Measurements from ENCODE around the gene UBD.

Gene UBD

DNA sequence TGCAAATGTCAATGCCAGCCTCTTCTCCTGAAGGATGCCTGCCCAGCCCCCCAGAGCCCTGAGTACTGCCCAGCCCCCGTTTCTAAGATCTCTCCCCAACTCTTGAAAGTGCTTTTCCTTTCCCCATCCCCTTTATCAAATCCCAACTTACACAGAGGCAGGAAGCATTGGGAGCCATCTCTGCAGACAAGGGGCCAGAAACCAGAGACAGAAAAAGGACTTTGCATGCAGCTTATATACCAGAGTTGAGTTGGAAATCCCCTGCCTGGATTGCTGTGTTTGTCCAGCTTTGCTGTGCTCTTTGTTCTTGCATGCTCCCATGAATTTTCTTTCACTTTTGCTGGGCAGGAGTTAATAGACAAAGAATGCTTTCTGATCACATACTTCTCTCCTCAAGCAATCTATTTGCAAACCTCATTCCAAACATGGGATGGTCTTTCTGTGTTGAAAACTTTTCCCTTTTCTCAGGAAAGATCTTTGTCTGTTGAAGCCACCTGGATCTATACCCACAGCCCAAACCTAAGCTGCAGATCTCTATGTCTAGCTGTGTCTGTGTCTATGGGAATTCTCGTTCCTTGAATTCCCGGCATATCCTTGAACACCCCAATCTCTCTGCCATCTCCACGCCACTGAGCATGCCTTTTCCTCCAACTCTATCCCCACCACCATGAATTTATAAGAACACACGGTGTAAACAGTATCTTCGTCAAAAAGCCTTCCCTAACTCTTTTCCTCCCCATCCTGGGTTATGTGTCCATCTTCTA lies at the start of gene UBD:
UBD (minus strand) TSS at position 209 of the 764 bp plus-strand sequence; CDS start at position 178, 31 bp downstream.
- DNase-seq (ENCODE audit: low read depth), result no peak

DNA sequence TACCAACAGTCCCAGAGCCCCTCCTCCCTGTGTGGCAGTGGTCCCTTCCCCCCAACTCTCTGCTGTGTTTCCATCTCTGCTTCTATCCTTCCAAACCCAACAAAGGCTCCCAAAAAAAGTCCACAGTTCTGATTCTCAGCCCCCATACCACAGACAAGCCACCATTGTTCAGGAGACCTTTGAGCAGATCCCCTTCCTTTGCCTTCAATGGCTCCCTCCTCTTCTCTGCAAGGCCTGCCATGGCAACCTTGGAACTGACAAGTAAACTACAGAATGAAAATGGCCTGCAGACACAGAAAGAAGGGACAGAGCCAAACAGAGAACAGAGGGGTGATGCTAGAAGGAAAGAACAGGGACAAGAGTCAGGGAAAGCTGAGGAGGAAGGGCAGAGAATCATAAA lies 48.6 kb upstream of the UBD start:
- no peak for DNase-seq (ENCODE audit: low read depth)

DNA sequence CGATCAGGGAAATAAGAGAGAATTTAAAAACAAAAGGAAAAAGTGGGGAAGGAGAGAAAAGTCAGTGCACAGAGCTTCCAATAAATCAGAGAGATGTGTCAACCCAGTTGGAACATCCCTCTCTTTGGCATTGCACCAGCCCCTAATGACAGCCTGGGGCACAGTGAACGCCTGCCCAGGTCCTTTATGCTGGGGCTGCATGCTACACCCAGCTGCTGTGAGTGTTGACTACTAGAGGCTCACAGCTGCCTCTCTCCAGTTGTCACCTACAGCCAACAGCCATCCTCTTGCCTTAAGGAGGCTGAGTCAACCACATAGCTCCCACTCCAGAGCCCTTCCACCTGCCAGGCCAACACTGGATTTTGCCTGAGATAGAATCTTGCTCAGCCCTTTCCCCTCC lies 44.4 kb upstream of the UBD start:
- no peak for DNase-seq (ENCODE audit: low read depth)

DNA sequence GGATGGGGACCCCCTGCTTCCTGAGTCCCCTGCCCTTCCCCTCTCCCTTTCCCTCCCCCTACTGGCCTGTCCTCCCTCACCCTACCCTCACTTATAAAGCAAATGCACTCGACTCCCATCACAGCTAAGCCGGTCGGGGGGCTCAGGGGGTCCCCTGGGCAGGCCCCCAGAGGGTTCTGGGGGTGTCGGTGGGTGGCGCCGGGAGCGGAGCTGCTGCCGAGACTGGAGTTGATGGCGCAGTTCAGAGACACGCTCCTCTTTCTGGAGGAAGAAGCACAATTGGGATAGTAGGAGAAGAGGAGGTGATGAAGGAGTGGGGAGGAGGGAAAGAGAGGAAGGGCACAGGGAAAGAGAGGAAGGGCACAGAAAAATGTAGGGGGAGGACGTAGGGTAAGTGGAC lies 43.9 kb upstream of the UBD start:
- DNase-seq (ENCODE audit: low read depth), result no peak

GRCh38 chr6:29602564-29603361 lies 43.2 kb upstream of the UBD start:
- DNase-seq (ENCODE audit: low read depth), result no peak

GRCh38 chr6:29598172-29598747 lies 38.7 kb upstream of the UBD start:
- no peak for DNase-seq (ENCODE audit: low read depth)

DNA sequence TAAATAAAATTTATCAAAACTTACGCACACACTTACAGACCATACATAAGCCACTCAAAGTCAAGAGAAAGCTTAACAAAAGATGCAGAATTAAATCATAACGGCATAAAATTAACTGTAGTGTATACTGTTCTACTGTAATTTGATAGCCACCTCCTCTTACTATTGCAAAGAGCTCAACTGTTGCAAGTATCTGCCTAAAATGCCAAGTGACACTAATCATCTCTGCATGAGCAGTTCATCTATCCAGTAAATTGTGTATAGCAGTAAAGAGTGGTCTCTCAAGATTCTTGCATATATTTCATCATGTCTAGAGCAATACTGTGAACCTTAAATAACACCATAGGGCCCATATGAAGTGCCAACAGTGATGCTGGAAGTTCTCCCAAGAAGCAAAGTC lies 37.7 kb upstream of the UBD start:
- no peak for DNase-seq (ENCODE audit: low read depth)

GRCh38 chr6:29596381-29596900 lies 36.9 kb upstream of the UBD start:
- DNase-seq (ENCODE audit: low read depth), result no peak

GRCh38 chr6:29593199-29593855 lies 33.8 kb upstream of the UBD start:
- no peak for DNase-seq (ENCODE audit: low read depth)

- no peak for DNase-seq (ENCODE audit: low read depth)
Observed at GRCh38 chr6:29591677-29592076, 32.1 kb upstream of the UBD start.

GRCh38 chr6:29590218-29590808 lies 30.8 kb upstream of the UBD start:
- no peak for DNase-seq (ENCODE audit: low read depth)

DNA sequence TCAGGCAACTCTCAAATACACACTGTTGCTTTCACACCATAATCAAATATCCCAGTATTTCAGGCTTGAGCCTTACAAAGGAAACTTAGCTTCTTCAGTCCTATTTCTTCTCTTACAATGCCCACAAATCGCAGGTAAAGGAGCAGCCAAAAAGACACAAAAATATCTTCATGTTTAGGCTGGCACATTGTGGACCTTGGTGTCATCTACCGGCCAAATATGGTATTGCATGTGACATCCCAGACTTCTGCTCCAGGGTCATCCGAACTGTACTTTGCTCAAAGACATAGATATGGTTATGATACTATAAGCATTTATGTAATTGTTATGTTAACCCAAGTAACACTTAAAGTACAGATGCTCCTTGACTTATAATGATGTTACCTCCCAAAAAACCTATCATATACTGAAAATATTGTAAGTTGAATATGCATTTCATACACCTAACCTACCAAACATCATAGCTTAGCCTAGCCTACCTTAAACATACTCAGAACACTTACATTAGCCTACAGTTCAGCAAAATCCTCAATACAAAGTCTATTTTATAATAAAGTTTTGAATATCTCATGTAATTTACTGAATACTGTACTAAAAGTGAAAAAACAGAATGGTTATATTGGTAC lies 30.0 kb upstream of the UBD start:
- peak; percentile 14 for DNase-seq (ENCODE audit: low read depth)

GRCh38 chr6:29584821-29585220 lies 25.3 kb upstream of the UBD start, which contains the start of gene OR2H2:
Gene OR2H2 (plus strand): TSS chr6:29585121. CDS start chr6:29587945, 2,824 bp downstream.
- DNase-seq (ENCODE audit: low read depth), result no peak

GRCh38 chr6:29577544-29577943 lies 18.0 kb upstream of the UBD start:
- no peak for DNase-seq (ENCODE audit: low read depth)

DNA sequence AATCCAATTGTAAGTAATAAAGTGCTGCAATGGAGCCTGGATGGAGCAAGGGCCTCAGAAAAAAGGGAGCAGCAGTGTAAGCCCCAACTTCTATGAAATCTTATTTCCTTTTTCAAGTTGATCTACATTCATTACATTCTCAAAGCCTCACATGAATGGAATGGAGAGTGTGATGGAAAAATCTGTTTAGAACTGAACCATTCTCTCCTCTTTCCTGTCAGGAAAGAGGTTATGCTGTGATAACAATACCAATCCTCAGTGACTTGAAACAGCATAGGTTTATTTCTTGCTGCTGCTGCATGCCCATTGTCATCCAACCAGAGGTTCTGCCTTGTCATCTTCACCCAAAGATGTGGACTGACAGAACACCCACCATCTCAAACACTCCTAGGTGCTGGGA lies 16.5 kb upstream of the UBD start:
- DNase-seq (ENCODE audit: low read depth), result no peak

- no peak for DNase-seq (ENCODE audit: low read depth)
Observed at GRCh38 chr6:29567991-29568390, 8.5 kb upstream of the UBD start.

DNA sequence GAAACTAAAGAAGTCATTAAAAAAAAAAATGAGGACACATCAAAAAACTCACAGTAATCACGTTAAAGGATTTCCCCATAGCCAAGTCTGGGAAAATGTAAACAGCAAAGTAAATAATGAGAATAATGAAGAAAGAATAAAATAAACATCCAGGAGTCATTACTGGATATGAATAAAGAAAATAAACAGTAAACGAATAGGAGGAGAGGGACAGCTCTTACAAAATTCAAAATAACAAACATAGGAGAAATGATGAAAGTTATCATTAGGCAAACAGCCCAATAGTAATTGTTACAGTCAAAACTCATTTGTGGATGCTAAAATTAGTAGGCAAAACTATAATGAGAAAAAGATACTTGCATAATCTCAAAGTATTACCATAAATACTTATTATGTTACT lies 8.0 kb upstream of the UBD start:
- DNase-seq (ENCODE audit: low read depth), result no peak

DNA sequence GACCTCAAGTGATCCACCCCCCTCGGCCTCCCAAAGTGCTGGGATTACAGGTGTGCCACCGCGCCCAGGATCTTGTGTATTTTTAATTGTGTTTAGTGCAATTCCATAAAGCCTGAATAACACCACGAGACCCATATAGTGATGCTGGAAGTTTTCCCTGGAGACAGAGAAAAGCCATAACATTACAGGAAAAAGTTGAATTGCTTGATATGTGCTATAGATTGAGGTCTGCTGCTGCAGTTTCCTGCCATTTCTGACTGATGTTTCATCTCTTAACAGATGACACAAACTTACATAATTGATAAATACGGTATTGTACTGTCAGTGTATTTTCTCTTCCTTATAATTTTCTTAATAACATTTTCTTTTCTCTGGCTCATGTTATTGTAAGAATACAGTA lies 7.3 kb upstream of the UBD start:
- no peak for DNase-seq (ENCODE audit: low read depth)

DNA sequence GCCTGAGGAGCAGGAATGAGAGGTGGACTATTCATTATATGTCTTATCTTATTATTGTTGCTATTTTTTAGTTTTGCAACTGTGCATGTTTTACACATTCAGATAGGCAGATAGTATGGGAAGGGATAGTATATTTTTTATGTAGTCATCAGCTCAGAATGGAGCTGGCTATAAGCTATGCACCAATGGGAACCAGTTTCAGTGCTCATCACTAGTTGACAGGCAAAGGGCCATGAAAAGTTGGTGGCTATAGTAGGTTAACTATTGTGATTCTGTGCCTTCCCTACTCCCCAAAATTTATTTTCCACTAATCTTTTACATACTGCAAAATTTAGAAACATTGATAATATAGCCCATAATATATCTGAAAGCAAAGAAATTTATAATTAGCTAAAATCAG lies 5.3 kb upstream of the UBD start:
- DNase-seq (ENCODE audit: low read depth), result no peak

DNA sequence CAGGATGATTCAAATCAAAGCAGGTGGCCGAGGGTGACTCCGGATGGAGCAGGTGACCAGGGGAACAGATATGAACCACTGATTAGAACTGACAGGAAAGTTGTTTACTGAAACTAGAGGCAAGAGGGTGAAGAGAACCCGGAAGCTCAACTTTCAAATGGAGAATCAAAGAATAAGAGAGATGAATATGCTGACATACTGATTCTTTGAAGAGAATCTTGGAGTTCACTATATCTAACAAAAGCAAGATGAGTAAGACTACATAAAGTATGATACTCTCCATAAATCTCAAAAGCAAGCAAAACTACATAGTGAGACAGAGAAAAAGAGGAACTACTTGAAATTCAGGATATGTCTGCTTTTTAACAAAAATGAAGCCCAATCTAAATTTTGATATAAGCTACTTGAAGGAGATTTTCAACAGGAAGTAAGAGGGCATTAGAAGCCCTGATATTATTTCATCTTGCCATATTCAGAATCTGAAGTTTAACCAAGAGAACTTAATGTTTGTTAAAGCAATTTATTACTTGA lies 4.0 kb upstream of the UBD start:
- DNase-seq (ENCODE audit: low read depth), result no peak

- DNase-seq (ENCODE audit: low read depth), result no peak
Observed at GRCh38 chr6:29561606-29562181, 2.2 kb upstream of the UBD start.
